ENCODE measurements around the gene ELL. TPM values are rescaled to one million over a fixed set of nuclear protein-coding genes. Genes with fewer than 3 reads are reported as not detected.
"Not testable (repeated sequence)": the region's sequence is repeated elsewhere in the genome, so short reads cannot be mapped to it uniquely, and the experiment has no call there.

Gene ELL
- total RNA-seq, 1 donor from 2014 or later: 11.0 TPM

DNA sequence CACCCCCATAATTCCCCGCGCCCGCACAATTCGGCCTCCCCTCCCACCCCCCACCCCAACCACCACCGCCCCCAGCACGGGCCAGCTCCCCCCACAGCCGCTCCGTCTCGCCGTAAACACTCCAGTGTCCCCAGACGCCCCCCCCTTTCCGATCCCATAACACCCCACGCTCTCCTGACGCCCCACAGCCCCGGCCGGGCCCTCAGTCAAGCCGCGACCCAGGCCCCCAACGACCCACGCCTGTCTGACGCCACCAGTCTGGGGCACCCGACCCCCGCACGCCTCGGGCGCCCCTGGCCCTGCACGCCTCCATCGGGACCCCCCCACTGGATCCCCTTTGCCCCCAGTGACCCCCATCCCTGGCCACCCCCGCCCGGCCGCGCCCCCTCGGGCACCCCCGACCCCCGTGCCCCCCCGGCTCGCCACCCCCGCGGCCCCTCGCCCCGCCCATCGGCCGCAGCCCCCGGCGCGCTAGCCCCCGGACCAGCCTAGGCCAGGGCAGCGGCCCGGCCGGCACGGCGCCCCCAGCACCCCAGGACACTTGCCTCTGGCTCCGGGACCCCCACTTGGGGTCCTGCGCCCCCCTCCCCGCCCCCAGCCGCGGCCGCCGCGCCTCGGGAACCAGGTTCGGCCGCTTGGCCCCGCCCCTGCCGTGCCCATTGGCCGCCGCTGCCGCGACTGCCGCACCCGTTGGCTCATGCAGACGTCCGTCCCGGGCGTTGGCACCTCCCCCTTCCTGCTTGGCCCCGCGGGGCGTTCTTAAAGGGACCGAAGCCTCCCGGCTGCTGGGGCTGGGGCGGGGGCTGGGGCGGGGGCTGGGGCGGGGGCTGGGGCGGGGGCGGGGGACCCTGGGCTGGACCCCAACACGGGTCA lies 21.3 kb upstream of the ELL start, which contains the start of gene FKBP8:
Gene FKBP8 (minus strand): TSS at position 633 of the 873 bp plus-strand sequence. CDS start 1,603 bp downstream, outside the sequence.
- Mint-ChIP-seq H3K36me3 (ENCODE audit: low read depth, unreplicated experiment) (peaks cover 8% of the 10 kb centered on the region), H3K9me3 (ENCODE audit: unreplicated experiment) (no peaks in the 10 kb centered on the region), H3K27me3 (ENCODE audit: unreplicated experiment) (peaks cover 8% of the 10 kb centered on the region), H3K27ac (ENCODE audit: unreplicated experiment) (peak within 1 kb of the TSS; percentile 92), H3K4me1 (ENCODE audit: unreplicated experiment) (peaks cover 8% of the 10 kb centered on the region), H3K4me3 (ENCODE audit: unreplicated experiment) (peak within 1 kb of the TSS; percentile 97)
- TF ChIP-seq, protein P1, sequence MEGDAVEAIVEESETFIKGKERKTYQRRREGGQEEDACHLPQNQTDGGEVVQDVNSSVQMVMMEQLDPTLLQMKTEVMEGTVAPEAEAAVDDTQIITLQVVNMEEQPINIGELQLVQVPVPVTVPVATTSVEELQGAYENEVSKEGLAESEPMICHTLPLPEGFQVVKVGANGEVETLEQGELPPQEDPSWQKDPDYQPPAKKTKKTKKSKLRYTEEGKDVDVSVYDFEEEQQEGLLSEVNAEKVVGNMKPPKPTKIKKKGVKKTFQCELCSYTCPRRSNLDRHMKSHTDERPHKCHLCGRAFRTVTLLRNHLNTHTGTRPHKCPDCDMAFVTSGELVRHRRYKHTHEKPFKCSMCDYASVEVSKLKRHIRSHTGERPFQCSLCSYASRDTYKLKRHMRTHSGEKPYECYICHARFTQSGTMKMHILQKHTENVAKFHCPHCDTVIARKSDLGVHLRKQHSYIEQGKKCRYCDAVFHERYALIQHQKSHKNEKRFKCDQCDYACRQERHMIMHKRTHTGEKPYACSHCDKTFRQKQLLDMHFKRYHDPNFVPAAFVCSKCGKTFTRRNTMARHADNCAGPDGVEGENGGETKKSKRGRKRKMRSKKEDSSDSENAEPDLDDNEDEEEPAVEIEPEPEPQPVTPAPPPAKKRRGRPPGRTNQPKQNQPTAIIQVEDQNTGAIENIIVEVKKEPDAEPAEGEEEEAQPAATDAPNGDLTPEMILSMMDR (IDR thresholded peaks at IDR 0.05; ENCODE audit: unreplicated experiment): no peak
- peak; percentile 94 for DNase-seq (ENCODE audit: low spot score)

DNA sequence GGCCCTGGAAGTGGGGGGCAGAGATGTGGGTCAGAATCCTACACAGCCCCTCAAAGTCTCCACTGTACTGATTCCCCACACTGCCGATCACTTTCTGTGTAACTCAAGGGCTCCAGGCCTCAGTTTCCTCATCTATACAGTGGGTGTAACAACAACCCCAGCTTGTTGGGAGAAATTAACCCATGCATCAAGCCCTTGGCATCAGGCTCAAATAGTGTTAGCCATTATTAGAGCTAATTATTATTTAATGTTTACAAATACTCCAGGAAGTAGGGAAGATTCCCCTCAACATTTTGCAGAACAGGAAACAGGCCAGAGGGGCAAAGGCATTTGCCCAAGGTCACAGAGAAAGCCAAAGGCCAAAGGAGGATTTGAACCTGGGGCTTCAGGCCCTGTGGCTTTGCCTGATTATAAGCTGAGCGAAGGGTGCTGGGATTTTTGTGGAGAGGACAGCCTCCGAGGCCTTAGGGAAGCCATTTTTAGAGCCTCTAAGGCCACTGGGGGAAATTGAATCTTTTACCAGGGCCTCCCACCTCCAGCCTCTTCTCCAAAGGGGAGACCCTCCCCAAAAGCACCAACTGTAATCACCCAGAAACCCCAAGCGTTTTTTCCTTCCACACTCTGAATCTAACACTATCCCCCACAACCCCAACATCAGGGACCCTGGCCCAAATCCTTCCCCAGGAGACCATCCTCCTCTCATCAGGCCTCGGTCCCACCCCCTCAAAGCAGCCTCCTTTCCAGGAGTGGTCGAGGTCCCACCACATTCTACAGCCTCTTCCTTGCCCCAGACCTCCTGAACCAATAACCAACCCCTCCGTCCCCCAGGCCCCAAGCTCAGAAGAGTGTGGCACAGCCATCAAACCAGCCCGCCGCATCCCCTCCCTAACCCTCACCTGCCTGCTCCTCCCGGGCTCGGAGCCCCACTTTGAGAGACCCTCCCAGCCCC lies 20.4 kb upstream of the ELL start:
- Mint-ChIP-seq H3K36me3 (ENCODE audit: low read depth, unreplicated experiment) (peaks cover 8% of the 10 kb centered on the region), H3K9me3 (ENCODE audit: unreplicated experiment) (no peaks in the 10 kb centered on the region), H3K4me1 (ENCODE audit: unreplicated experiment) (peaks cover 8% of the 10 kb centered on the region), H3K27ac (ENCODE audit: unreplicated experiment) (peak overlapping the region; percentile 61), H3K27me3 (ENCODE audit: unreplicated experiment) (peaks cover 8% of the 10 kb centered on the region), H3K4me3 (ENCODE audit: unreplicated experiment) (peak overlapping the region; percentile 97)
- no peak for DNase-seq (ENCODE audit: low spot score)
- TF ChIP-seq, protein P1 (IDR thresholded peaks at IDR 0.05; ENCODE audit: unreplicated experiment): no peak

DNA sequence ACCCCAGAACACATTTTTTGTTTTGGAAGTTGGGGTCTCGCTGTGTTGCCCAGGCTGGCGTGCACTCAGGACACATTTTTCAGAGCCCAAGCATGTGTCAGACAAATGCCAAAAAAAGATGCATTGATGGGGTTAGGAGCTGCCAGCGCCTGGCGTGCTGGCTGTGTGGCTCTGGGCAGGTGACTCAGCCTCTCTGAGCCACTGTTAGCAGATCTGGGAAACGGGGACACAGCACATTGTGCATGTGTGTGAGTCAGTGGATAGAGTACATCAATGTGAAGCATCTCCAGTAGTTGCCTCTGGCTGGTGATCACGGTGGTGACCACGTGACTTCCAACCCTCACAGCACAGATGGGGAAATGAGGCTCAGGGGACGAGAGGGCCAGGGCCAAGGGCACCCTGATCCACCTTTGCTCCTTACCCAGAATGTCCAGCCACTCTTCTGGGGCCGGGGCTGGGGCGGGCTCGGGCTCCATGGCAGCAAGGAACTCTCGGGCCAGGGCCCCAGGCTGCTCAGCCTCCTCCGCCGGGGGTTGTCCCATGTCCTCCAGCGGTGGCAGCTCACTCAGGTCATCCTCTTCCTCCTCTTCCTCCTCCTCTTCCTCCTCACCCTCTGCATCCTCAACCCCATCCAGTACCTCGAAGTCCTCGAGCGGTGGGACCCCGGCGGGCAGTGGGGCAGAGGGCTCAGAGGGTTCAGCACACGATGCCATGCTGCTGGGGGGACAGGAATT lies 19.6 kb upstream of the ELL start:
- H3K27ac Mint-ChIP-seq (ENCODE audit: unreplicated experiment): no peak overlapping the region

GRCh38 chr19:18540200-18540599 lies 18.3 kb upstream of the ELL start:
- H3K27ac Mint-ChIP-seq (ENCODE audit: unreplicated experiment): not testable (repeated sequence)
- peaks cover 14% of the 10 kb centered on the region for H3K36me3 Mint-ChIP-seq (ENCODE audit: low read depth, unreplicated experiment)

More for the DNA sequence above, 19.6 kb upstream of the ELL start:
- no peak for DNase-seq (ENCODE audit: low spot score)
- H3K4me1 Mint-ChIP-seq (ENCODE audit: unreplicated experiment): peaks cover 8% of the 10 kb centered on the region
- peak overlapping the region; percentile 51 for H3K4me3 Mint-ChIP-seq (ENCODE audit: unreplicated experiment)
- peaks cover 11% of the 10 kb centered on the region for H3K36me3 Mint-ChIP-seq (ENCODE audit: low read depth, unreplicated experiment)
- H3K27me3 Mint-ChIP-seq (ENCODE audit: unreplicated experiment): peaks cover 10% of the 10 kb centered on the region
- H3K9me3 Mint-ChIP-seq (ENCODE audit: unreplicated experiment): no peaks in the 10 kb centered on the region
- TF ChIP-seq, protein P1 (IDR thresholded peaks at IDR 0.05; ENCODE audit: unreplicated experiment): no peak

GRCh38 chr19:18539372-18539771 lies 17.5 kb upstream of the ELL start:
- peaks cover 17% of the 10 kb centered on the region for H3K36me3 Mint-ChIP-seq (ENCODE audit: low read depth, unreplicated experiment)
- no peak for DNase-seq (ENCODE audit: low spot score)
- H3K27ac Mint-ChIP-seq (ENCODE audit: unreplicated experiment): no peak overlapping the region
- H3K4me1 Mint-ChIP-seq (ENCODE audit: unreplicated experiment): peaks cover 8% of the 10 kb centered on the region
- H3K27me3 Mint-ChIP-seq (ENCODE audit: unreplicated experiment): peaks cover 7% of the 10 kb centered on the region
- H3K9me3 Mint-ChIP-seq (ENCODE audit: unreplicated experiment): no peaks in the 10 kb centered on the region
- H3K4me3 Mint-ChIP-seq (ENCODE audit: unreplicated experiment): no peak overlapping the region
- TF ChIP-seq, protein P1 (IDR thresholded peaks at IDR 0.05; ENCODE audit: unreplicated experiment): no peak

More at GRCh38 chr19:18540200-18540599, 18.3 kb upstream of the ELL start:
- H3K9me3 Mint-ChIP-seq (ENCODE audit: unreplicated experiment); H3K4me1 Mint-ChIP-seq (ENCODE audit: unreplicated experiment); H3K27me3 Mint-ChIP-seq (ENCODE audit: unreplicated experiment); DNase-seq (ENCODE audit: low spot score); H3K4me3 Mint-ChIP-seq (ENCODE audit: unreplicated experiment): not testable (repeated sequence)
